ENCODE data around the gene TUG1.

DNA sequence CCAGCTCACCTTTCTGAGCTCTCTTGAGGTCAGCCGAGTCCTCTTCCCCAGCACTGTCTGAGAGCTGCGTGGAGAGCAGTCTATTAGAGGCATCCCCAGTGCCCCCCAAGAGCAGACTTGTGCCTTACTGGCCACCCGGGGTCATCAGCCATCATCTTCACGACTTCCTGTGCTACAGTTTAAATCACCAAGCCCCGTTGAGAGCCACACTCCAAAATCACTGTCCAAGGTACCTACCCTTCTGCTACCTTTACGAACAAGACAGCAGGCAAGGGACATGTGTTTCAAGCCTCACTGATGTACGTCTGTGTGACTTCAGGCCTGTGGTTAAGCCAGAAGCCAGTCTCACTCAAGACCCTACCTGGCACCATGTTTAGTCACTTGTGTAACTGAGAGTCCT, 35.6 kb upstream of the TUG1 start:
- TF ChIP-seq EZH2 (IDR thresholded peaks at IDR 0.05) = no peak
- TF ChIP-seq POLR2AphosphoS5 (IDR thresholded peaks at IDR 0.05; ENCODE audit: borderline replicate concordance, low read depth, low read length) = no peak
- TF ChIP-seq FOXP2 (optimal IDR thresholded peaks at IDR 0.05; ENCODE audit: control extremely low read depth, extremely low read length, insufficient read depth) = no peak

All from SK-N-MC (cell line).